ENCODE results near the gene ZNF277.

Gene ZNF277

DNA sequence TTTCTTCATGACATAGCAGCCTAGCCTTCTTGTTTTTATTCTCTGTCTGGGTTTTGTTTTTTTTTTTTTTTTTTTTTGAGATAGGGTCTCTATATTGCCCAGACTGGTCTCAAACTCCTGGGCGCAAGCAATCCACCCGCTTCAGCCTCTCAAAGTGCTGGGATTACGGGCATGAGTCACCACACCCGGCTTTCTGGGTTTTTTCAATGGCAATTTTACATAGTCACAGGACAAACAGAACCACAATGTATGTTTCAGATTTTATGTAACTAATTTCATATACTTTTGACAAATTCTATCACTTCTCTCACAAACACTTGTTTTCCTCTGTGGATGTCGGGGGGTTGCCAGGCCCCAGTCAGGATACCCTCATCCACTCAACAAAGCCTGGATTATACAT lies 16.8 kb upstream of the ZNF277 start:
- H3K4me1 ChIP-seq (ENCODE audit: insufficient read depth, poor library complexity, severe bottlenecking), result peaks cover 34% of the 10 kb centered on the region

DNA sequence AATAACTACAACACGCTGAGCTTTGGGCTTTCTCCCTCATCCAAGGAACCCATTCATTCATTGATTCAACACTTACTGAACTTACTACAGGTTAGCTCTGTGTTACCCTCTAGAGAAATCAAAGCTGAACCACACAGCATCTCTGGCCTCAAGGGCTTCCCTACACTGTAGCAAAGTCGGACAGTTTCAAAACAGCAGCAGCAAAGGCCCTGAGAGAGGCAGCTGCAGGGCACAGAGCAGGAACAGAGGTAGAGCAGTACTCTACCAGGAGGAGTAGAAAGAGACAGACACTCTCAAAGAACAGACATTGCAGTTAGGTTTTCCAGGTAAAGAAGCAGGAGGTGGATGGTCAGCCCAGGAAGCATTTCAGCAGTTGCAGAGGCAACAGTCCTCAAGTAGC lies 16.4 kb upstream of the ZNF277 start:
- no peak for DNase-seq (ENCODE audit: low spot score)
- Histone ChIP-seq H3K36me3 (ENCODE audit: low read depth) (no peaks in the 10 kb centered on the region), H3K4me3 (ENCODE audit: severe bottlenecking) (no peak overlapping the region), H3K4me1 (ENCODE audit: insufficient read depth, poor library complexity, severe bottlenecking) (peaks cover 34% of the 10 kb centered on the region), H3K27ac (ENCODE audit: poor library complexity, severe bottlenecking) (no peak overlapping the region), H3K27me3 (ENCODE audit: insufficient read depth, poor library complexity, severe bottlenecking) (no peaks in the 10 kb centered on the region), H3K9me3 (ENCODE audit: severe bottlenecking) (peaks cover 3% of the 10 kb centered on the region)
- TF ChIP-seq, protein P1, sequence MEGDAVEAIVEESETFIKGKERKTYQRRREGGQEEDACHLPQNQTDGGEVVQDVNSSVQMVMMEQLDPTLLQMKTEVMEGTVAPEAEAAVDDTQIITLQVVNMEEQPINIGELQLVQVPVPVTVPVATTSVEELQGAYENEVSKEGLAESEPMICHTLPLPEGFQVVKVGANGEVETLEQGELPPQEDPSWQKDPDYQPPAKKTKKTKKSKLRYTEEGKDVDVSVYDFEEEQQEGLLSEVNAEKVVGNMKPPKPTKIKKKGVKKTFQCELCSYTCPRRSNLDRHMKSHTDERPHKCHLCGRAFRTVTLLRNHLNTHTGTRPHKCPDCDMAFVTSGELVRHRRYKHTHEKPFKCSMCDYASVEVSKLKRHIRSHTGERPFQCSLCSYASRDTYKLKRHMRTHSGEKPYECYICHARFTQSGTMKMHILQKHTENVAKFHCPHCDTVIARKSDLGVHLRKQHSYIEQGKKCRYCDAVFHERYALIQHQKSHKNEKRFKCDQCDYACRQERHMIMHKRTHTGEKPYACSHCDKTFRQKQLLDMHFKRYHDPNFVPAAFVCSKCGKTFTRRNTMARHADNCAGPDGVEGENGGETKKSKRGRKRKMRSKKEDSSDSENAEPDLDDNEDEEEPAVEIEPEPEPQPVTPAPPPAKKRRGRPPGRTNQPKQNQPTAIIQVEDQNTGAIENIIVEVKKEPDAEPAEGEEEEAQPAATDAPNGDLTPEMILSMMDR (IDR thresholded peaks at IDR 0.05; ENCODE audit: poor library complexity, severe bottlenecking), result no peak
- ATAC-seq (ENCODE audit: low read depth), result no peak

More for the DNA sequence above, 16.8 kb upstream of the ZNF277 start:
- Histone ChIP-seq H3K4me3 (ENCODE audit: severe bottlenecking) (no peak overlapping the region), H3K27me3 (ENCODE audit: insufficient read depth, poor library complexity, severe bottlenecking) (no peaks in the 10 kb centered on the region), H3K36me3 (ENCODE audit: low read depth) (no peaks in the 10 kb centered on the region), H3K9me3 (ENCODE audit: severe bottlenecking) (peaks cover 3% of the 10 kb centered on the region), H3K27ac (ENCODE audit: poor library complexity, severe bottlenecking) (no peak overlapping the region)
- ATAC-seq (ENCODE audit: low read depth), result no peak
- no peak for DNase-seq (ENCODE audit: low spot score)
- TF ChIP-seq, protein P1 (IDR thresholded peaks at IDR 0.05; ENCODE audit: poor library complexity, severe bottlenecking), result no peak

DNA sequence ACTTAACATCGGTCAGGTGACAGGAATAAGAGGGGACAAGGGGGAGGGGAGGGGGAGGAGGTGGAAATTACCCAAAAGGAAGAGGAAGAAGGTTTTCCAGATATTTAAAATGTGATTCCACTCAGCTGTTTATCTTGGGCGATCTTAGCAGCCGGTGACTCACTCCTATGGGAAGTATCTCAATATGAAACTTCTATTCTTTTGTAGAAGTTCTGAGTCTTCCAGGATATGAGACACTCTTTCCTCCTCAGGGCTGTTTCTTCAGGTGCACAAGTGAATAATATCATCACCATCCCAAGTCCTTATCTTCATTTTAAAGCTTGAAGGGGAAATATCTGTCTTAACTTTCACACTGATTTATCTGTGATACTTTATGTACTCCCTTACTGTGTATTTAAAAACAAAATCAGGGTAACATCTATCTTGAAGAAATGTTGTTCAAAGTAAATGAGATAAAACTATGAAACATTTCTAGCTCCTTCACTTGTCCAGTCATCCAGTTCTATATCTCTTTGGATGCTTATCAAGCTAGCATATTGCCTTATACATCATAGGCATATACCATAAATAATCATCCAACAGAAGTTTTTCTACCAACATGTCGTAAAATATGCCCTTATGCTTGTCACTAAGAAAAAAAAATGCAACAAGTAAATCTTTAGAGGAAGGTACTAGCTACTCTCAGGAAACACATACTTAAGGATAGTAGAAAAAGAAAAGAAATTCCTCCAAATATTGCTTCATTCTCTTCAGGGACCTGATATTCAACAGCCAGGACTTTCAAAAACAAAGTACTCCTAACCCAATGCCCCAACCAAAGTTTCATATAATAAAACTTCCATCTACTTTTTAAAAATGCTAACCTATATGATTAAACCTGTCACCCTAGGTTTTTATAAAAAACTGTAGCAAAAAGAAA lies 14.0 kb upstream of the ZNF277 start:
- H3K27me3 ChIP-seq (ENCODE audit: insufficient read depth, poor library complexity, severe bottlenecking), result no peaks in the 10 kb centered on the region
- H3K27ac ChIP-seq (ENCODE audit: poor library complexity, severe bottlenecking), result peak overlapping the region; percentile 97
- H3K9me3 ChIP-seq (ENCODE audit: severe bottlenecking), result peaks cover 3% of the 10 kb centered on the region
- no peak for DNase-seq (ENCODE audit: low spot score)
- peaks cover 27% of the 10 kb centered on the region for H3K4me1 ChIP-seq (ENCODE audit: insufficient read depth, poor library complexity, severe bottlenecking)
- peak; percentile 99 for ATAC-seq (ENCODE audit: low read depth)
- TF ChIP-seq, protein P1 (IDR thresholded peaks at IDR 0.05; ENCODE audit: poor library complexity, severe bottlenecking), result no peak
- no peak overlapping the region for H3K4me3 ChIP-seq (ENCODE audit: severe bottlenecking)
- H3K36me3 ChIP-seq (ENCODE audit: low read depth), result no peaks in the 10 kb centered on the region

DNA sequence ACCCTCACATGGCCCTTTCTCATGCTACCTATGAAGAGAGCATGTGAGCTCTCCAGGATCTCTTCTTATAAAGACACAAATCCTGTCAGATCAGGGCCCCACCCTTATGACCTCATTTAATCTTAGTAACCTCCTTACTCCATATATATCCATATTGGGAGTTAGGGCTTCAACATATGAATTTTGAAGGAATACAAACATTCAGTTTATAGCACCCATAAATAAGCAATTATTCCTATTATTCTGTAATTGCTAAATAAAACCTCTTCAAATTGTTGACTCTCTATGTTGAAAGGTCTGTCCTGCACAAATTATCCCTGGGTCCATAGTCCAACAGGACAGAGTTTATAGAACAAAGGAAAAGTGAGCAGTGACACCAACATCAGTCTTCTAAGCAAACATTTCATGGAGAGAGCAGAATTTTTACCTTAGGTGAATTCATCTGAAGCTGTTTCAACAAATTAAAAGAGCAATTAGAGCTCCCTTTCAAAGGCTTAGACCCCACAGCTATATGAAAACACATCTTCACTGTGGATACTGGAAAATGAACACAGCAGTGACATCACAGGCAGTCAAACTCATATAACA lies 12.5 kb upstream of the ZNF277 start:
- DNase-seq (ENCODE audit: low spot score) (no peak), ATAC-seq (ENCODE audit: low read depth) (no peak)
- no peak overlapping the region for H3K4me3 ChIP-seq (ENCODE audit: severe bottlenecking)
- TF ChIP-seq, protein P1 (IDR thresholded peaks at IDR 0.05; ENCODE audit: poor library complexity, severe bottlenecking), result no peak
- no peaks in the 10 kb centered on the region for H3K36me3 ChIP-seq (ENCODE audit: low read depth)
- peaks cover 34% of the 10 kb centered on the region for H3K4me1 ChIP-seq (ENCODE audit: insufficient read depth, poor library complexity, severe bottlenecking)
- no peaks in the 10 kb centered on the region for H3K27me3 ChIP-seq (ENCODE audit: insufficient read depth, poor library complexity, severe bottlenecking)
- peak overlapping the region; percentile 97 for H3K27ac ChIP-seq (ENCODE audit: poor library complexity, severe bottlenecking)
- peaks cover 3% of the 10 kb centered on the region for H3K9me3 ChIP-seq (ENCODE audit: severe bottlenecking)
